ENCODE data around the gene PLXNA2.

The PLXNA2 gene

DNA sequence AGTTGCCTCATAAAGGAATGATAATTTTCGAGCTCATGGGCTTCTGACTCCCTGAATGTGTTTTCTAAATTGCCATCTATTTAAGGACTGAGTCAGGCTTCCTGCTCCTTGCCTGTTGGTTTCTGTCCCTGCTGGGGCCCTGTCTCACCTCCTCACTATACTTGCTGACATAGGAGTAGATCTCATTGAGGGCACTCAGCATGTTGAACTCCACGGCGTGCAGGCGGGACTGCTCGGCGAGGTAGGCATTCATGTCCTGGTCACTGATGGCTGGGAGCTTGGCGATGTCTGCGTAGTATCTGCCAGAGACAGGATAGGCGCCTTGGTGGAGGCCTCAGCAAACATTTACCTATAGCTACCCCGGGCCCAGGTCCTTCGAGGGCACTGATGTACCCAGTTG, 216.3 kb downstream of the PLXNA2 start:
- TF ChIP-seq, protein P1, sequence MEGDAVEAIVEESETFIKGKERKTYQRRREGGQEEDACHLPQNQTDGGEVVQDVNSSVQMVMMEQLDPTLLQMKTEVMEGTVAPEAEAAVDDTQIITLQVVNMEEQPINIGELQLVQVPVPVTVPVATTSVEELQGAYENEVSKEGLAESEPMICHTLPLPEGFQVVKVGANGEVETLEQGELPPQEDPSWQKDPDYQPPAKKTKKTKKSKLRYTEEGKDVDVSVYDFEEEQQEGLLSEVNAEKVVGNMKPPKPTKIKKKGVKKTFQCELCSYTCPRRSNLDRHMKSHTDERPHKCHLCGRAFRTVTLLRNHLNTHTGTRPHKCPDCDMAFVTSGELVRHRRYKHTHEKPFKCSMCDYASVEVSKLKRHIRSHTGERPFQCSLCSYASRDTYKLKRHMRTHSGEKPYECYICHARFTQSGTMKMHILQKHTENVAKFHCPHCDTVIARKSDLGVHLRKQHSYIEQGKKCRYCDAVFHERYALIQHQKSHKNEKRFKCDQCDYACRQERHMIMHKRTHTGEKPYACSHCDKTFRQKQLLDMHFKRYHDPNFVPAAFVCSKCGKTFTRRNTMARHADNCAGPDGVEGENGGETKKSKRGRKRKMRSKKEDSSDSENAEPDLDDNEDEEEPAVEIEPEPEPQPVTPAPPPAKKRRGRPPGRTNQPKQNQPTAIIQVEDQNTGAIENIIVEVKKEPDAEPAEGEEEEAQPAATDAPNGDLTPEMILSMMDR (IDR thresholded peaks at IDR 0.05; ENCODE audit: low read length, missing control alignments) = no peak
- no peak for DNase-seq (ENCODE audit: low read depth)

GRCh38 chr1:208026880-208027438, 217.2 kb downstream of the PLXNA2 start:
- no peak for DNase-seq (ENCODE audit: low read depth)
- TF ChIP-seq, protein P1 (IDR thresholded peaks at IDR 0.05; ENCODE audit: low read length, missing control alignments) = no peak
- H3K4me3 ChIP-seq (replicated peaks; ENCODE audit: low read depth, low read length) = no peak overlapping the region

More for the DNA sequence above, 216.3 kb downstream of the PLXNA2 start:
- H3K4me3 ChIP-seq (replicated peaks; ENCODE audit: low read depth, low read length) = no peak overlapping the region

DNA sequence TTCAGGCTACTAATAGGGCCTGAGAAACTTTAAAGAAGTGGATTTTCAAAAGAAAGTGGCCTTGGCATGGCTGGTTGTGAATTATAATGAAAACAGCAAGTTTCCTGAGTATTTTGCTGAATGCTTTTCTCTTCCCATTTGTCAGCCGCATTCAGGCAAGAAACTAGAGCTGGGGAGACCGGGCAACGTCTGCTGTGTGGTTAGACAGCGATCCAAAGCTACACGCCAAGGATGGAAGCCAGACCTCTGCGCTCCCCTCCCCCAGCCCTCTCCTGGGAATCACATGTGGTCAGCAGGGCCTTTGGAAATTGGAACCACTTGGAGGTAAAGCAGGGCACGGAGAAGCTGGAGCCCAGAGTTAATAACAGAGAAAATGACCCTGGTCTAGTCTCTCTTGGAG, 219.2 kb downstream of the PLXNA2 start:
- TF ChIP-seq, protein P1 (IDR thresholded peaks at IDR 0.05; ENCODE audit: low read length, missing control alignments) = no peak
- no peak for DNase-seq (ENCODE audit: low read depth)
- H3K4me3 ChIP-seq (replicated peaks; ENCODE audit: low read depth, low read length) = no peak overlapping the region

DNA sequence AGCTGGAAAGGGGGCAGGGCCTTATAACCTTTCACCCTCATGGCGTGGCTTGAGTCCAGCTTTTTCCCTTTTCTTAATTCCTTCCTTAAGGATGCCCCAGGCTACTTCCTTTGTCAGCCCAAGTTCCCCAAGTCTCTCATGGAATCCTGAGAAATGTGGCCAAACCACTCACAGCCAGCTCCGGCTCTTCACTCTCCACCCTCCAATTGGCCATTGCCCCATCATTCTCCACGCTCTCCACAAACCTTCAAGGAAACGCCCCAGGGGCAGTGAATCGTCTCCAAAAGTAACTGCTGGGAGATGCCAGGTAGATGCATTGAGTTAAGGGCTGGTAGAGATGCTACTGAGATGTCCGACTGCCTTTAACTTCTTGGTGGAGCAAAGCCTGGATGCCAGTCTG, 219.8 kb downstream of the PLXNA2 start:
- TF ChIP-seq, protein P1 (IDR thresholded peaks at IDR 0.05; ENCODE audit: low read length, missing control alignments) = no peak
- no peak for DNase-seq (ENCODE audit: low read depth)
- H3K4me3 ChIP-seq (replicated peaks; ENCODE audit: low read depth, low read length) = no peak overlapping the region

GRCh38 chr1:208019257-208019656, 224.9 kb downstream of the PLXNA2 start:
- TF ChIP-seq, protein P1 (IDR thresholded peaks at IDR 0.05; ENCODE audit: low read length, missing control alignments) = no peak
- no peak for DNase-seq (ENCODE audit: low read depth)
- no peak overlapping the region for H3K4me3 ChIP-seq (replicated peaks; ENCODE audit: low read depth, low read length)

DNA sequence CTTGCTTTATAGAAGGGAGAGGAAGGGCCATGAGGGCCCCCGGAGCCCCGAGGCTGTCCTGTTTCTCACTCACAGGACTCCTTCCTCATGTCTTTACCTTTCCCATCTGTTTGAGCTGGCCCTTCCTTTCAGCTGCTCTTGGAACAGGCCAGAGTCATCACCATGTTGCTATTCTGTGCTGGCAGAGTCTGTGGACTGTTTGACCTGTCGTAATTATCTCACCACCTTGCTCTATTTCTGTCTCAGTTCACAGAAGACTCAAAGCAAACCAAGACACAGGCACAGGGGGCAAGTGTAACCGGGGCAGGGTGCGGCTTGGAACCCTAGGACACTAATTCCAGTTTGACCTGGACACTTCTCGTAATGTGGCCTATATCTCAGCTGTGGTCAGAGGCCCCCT, 228.9 kb downstream of the PLXNA2 start:
- TF ChIP-seq, protein P1 (IDR thresholded peaks at IDR 0.05; ENCODE audit: low read length, missing control alignments) = no peak
- H3K4me3 ChIP-seq (replicated peaks; ENCODE audit: low read depth, low read length) = no peak overlapping the region
- DNase-seq (ENCODE audit: low read depth) = no peak

DNA sequence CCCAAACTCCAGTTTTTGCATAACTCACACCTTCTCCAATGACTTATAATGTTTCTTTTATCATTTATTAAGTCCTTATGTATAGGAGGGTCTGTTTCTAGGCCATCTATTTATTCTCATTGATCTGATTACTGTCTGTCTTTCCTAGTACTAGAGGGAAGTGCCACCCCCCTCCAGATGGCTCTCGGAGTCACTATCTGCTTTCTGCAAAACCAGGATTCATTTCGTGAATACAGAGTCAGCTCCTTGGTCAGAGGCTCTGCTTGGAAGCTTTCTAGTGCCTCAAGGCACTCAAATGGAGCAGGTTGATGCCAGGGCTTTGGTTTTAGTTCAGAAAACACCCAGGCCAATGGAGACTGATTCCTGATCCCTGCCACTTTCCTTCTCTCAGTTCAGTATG, 231.0 kb downstream of the PLXNA2 start:
- no peak overlapping the region for H3K4me3 ChIP-seq (replicated peaks; ENCODE audit: low read depth, low read length)
- no peak for DNase-seq (ENCODE audit: low read depth)
- TF ChIP-seq, protein P1 (IDR thresholded peaks at IDR 0.05; ENCODE audit: low read length, missing control alignments) = no peak
